ENCODE measurements around the gene BGN. TPM values are rescaled to one million over a fixed set of nuclear protein-coding genes. Genes with fewer than 3 reads are reported as not detected.

Gene BGN
- total and polyA plus RNA-seq, 2 experiments from 2014 or later, result 0.87 to 1.8 TPM

DNA sequence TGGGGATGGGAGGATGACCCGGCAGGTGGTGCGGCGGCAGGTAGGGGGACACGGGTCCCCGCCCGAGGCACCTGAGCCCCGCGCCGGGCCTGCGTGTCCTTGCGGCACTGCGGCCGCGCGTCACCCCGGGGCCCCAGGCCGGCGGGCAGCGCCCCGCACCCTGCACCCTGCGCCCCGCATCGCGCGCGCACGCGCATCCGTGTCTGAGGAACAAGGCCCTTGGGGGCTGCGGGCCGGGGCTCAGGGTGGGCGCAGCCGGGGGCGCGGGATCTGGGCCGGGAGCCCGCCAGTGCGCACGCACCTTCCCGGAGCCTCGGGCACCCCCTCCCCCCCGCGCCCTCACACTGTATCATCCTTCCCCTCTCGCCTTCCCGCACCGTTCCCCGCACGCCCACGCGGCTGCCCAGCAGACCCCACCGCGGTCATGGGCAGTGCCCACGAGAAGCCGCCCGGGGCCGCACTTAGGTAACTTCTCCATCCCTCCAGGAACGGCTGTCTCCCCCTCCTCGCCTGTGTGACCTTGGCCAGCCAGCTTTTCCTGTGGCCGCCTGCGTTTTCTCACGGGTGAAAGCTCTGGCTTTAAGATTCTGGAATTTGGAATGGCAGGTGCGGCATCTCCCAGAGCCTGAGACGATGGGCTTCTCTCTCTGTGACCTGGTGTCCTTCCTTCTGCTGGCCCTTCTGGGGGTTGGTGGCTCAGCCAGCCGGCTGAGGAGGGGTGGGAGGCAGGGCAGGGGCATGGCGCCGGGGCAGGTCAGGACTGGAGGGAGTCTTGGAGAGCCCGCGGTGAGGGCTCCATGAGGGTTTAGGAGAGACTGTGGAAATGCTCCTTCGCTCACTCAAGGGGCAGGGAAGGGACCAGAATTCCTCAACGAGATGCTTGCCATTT, 23.4 kb downstream of the BGN start:
- peak overlapping the region; percentile 75 for H3K4me3 Mint-ChIP-seq
- no peaks in the 10 kb centered on the region for H3K79me2 ChIP-seq (replicated peaks; ENCODE audit: insufficient read depth)
- H3K9me2 ChIP-seq (ENCODE audit: insufficient read depth), result no peaks in the 10 kb centered on the region
- H3K27ac ChIP-seq (ENCODE audit: low read depth), result no peak overlapping the region
- DNase-seq (ENCODE audit: low spot score) (no peak), ATAC-seq (no peak)
- peak overlapping the region; percentile 71 for H3K4me2 ChIP-seq
- peak overlapping the region; percentile 50; the same call in 1 of the 2 replicates for H3K4me3 ChIP-seq
- peaks cover 30% of the 10 kb centered on the region for H3K27me3 ChIP-seq (ENCODE audit: insufficient read depth)
- no peaks in the 10 kb centered on the region for H4K20me1 ChIP-seq (replicated peaks; ENCODE audit: insufficient read depth)
- peaks cover 34% of the 10 kb centered on the region for H3K27me3 Mint-ChIP-seq (ENCODE audit: insufficient read depth, low read depth, poor library complexity)
- H2AFZ ChIP-seq, result no peak overlapping the region; the same call in 1 of the 2 replicates
- H3F3A ChIP-seq (replicated peaks; ENCODE audit: low read depth), result no peaks in the 10 kb centered on the region
- no peaks in the 10 kb centered on the region; the same call in 2 of the 3 replicates for H3K36me3 Mint-ChIP-seq (ENCODE audit: low read depth)
- no peaks in the 10 kb centered on the region for H3K9me3 Mint-ChIP-seq
- H3K4me1 ChIP-seq (ENCODE audit: insufficient read depth), result no peaks in the 10 kb centered on the region
- H3K4me1 Mint-ChIP-seq, result peaks cover 3% of the 10 kb centered on the region; the same call in 2 of the 3 replicates
- TF ChIP-seq EZH2phosphoT487 (IDR thresholded peaks at IDR 0.05; ENCODE audit: unreplicated experiment), result no peak
- TF ChIP-seq EZH2 (IDR thresholded peaks at IDR 0.05; ENCODE audit: low read depth, unreplicated experiment), result peak; percentile 27
- H3K36me3 ChIP-seq (ENCODE audit: insufficient read depth), result no peaks in the 10 kb centered on the region
- no peak overlapping the region for H3K27ac Mint-ChIP-seq

DNA sequence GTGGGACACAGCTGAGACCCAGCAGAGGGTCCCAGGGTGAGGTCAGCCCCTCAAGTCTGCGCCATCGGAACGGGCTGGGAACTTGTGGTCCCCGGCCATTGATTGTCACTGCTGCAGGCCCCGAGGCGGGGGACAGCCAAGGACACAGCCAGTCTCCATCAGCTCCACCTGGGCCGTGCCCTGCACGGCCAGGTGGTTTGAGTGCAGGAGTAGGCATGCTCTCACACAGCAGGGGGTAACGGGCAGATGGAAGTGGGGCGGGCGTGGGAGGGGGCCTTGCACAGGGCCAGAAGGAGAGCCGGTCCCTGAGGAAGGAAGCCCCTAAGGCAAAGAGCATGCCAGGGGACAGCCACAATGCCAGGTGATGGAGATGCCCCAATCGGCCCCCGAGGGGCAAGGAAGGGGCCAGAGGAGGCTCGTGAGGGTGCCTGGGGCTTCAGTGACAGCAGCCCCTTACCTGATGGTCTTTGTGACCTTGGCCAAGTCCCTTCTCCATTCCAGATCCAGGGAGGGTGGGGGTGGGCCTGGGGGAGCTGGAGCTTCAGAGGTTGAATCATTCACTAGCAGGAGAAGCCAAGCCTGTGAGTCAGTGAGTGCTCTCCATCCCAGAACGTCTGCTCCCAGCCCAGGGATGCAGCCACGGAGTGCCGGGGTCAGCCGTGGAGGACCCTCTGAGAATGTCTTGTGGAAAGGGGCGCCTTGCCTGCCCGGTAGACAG, 24.9 kb downstream of the BGN start:
- ATAC-seq (no peak), DNase-seq (ENCODE audit: low spot score) (no peak)
- Histone ChIP-seq H3K4me3 (no peak overlapping the region), H3K27ac (ENCODE audit: low read depth) (no peak overlapping the region), H3K4me1 (ENCODE audit: insufficient read depth) (no peaks in the 10 kb centered on the region), H3K79me2 (replicated peaks; ENCODE audit: insufficient read depth) (no peaks in the 10 kb centered on the region), H3K4me2 (no peak overlapping the region), H4K20me1 (replicated peaks; ENCODE audit: insufficient read depth) (no peaks in the 10 kb centered on the region), H3K36me3 (ENCODE audit: insufficient read depth) (no peaks in the 10 kb centered on the region), H3K27me3 (ENCODE audit: insufficient read depth) (peaks cover 30% of the 10 kb centered on the region), H3K9me2 (ENCODE audit: insufficient read depth) (no peaks in the 10 kb centered on the region), H2AFZ (no peak overlapping the region), H3F3A (replicated peaks; ENCODE audit: low read depth) (no peaks in the 10 kb centered on the region)
- Mint-ChIP-seq H3K27me3 (ENCODE audit: insufficient read depth, low read depth, poor library complexity) (peaks cover 34% of the 10 kb centered on the region), H3K4me1 (peaks cover 3% of the 10 kb centered on the region; the same call in 2 of the 3 replicates), H3K36me3 (ENCODE audit: low read depth) (no peaks in the 10 kb centered on the region; the same call in 2 of the 3 replicates), H3K9me3 (no peaks in the 10 kb centered on the region), H3K27ac (no peak overlapping the region), H3K4me3 (no peak overlapping the region)
- TF ChIP-seq EZH2 (IDR thresholded peaks at IDR 0.05; ENCODE audit: low read depth, unreplicated experiment), result no peak
- TF ChIP-seq ZNF331 (CRISPR knock-in tag; IDR thresholded peaks at IDR 0.05; ENCODE audit: low read depth), result no peak
- TF ChIP-seq STAT1 (IDR thresholded peaks at IDR 0.05; ENCODE audit: unreplicated experiment), result no peak
- TF ChIP-seq CREB1 (CRISPR knock-in tag; IDR thresholded peaks at IDR 0.05; ENCODE audit: low read depth), result no peak
- TF ChIP-seq EZH2phosphoT487 (IDR thresholded peaks at IDR 0.05; ENCODE audit: unreplicated experiment), result no peak
- TF ChIP-seq, protein P1, sequence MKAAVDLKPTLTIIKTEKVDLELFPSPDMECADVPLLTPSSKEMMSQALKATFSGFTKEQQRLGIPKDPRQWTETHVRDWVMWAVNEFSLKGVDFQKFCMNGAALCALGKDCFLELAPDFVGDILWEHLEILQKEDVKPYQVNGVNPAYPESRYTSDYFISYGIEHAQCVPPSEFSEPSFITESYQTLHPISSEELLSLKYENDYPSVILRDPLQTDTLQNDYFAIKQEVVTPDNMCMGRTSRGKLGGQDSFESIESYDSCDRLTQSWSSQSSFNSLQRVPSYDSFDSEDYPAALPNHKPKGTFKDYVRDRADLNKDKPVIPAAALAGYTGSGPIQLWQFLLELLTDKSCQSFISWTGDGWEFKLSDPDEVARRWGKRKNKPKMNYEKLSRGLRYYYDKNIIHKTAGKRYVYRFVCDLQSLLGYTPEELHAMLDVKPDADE (IDR thresholded peaks at IDR 0.05), result no peak
- TF ChIP-seq, protein P2, sequence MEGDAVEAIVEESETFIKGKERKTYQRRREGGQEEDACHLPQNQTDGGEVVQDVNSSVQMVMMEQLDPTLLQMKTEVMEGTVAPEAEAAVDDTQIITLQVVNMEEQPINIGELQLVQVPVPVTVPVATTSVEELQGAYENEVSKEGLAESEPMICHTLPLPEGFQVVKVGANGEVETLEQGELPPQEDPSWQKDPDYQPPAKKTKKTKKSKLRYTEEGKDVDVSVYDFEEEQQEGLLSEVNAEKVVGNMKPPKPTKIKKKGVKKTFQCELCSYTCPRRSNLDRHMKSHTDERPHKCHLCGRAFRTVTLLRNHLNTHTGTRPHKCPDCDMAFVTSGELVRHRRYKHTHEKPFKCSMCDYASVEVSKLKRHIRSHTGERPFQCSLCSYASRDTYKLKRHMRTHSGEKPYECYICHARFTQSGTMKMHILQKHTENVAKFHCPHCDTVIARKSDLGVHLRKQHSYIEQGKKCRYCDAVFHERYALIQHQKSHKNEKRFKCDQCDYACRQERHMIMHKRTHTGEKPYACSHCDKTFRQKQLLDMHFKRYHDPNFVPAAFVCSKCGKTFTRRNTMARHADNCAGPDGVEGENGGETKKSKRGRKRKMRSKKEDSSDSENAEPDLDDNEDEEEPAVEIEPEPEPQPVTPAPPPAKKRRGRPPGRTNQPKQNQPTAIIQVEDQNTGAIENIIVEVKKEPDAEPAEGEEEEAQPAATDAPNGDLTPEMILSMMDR (conservative IDR thresholded peaks at IDR 0.05; ENCODE audit: low read depth in 2 of 2), result no peak
- no peak for TF ChIP-seq POLR2AphosphoS5 (IDR thresholded peaks at IDR 0.05; ENCODE audit: low read depth)
- TF ChIP-seq, protein P3, sequence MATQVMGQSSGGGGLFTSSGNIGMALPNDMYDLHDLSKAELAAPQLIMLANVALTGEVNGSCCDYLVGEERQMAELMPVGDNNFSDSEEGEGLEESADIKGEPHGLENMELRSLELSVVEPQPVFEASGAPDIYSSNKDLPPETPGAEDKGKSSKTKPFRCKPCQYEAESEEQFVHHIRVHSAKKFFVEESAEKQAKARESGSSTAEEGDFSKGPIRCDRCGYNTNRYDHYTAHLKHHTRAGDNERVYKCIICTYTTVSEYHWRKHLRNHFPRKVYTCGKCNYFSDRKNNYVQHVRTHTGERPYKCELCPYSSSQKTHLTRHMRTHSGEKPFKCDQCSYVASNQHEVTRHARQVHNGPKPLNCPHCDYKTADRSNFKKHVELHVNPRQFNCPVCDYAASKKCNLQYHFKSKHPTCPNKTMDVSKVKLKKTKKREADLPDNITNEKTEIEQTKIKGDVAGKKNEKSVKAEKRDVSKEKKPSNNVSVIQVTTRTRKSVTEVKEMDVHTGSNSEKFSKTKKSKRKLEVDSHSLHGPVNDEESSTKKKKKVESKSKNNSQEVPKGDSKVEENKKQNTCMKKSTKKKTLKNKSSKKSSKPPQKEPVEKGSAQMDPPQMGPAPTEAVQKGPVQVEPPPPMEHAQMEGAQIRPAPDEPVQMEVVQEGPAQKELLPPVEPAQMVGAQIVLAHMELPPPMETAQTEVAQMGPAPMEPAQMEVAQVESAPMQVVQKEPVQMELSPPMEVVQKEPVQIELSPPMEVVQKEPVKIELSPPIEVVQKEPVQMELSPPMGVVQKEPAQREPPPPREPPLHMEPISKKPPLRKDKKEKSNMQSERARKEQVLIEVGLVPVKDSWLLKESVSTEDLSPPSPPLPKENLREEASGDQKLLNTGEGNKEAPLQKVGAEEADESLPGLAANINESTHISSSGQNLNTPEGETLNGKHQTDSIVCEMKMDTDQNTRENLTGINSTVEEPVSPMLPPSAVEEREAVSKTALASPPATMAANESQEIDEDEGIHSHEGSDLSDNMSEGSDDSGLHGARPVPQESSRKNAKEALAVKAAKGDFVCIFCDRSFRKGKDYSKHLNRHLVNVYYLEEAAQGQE (IDR thresholded peaks at IDR 0.05; ENCODE audit: unreplicated experiment), result no peak
- TF ChIP-seq ZNF114 (CRISPR knock-in tag; IDR thresholded peaks at IDR 0.05), result no peak
- TF ChIP-seq NANOG (IDR thresholded peaks at IDR 0.05; ENCODE audit: borderline replicate concordance), result no peak
- TF ChIP-seq JUNB (IDR thresholded peaks at IDR 0.05; ENCODE audit: unreplicated experiment), result no peak

Measured in GM23338 (cell line).